HepG2 (cell line): ENCODE data around the gene CGB8. TPM values are rescaled to one million over a fixed set of nuclear protein-coding genes. Genes with fewer than 3 reads are reported as not detected.

Source experiments
- BRF2 ChIP-seq: sonication (generic); formaldehyde crosslinking; IDR thresholded peaks from 2 replicates; pipeline ENCODE4 v1.8.1; 2022; ENCODE audit warnings: mild to moderate bottlenecking, missing genetic modification reagents
- ETS1 ChIP-seq: sonication (generic); formaldehyde crosslinking; IDR thresholded peaks from 2 replicates; pipeline ENCODE4 v1.4.0; 2020; ENCODE audit warnings: missing genetic modification reagents
- FOXC1 ChIP-seq: sonication (generic); formaldehyde crosslinking; IDR thresholded peaks from 2 replicates; pipeline ENCODE4 v1.8.0; 2022; ENCODE audit warnings: mild to moderate bottlenecking, missing genetic modification reagents, borderline replicate concordance
- HMGA1 ChIP-seq: sonication (generic); formaldehyde crosslinking; conservative IDR thresholded peaks from 2 replicates; pipeline ENCODE4 v1.4.0; 2020; ENCODE audit warnings: missing genetic modification reagents
- IRX3 ChIP-seq: sonication (generic); formaldehyde crosslinking; IDR thresholded peaks from 2 replicates; pipeline ENCODE4 v1.8.1; 2023; ENCODE audit warnings: mild to moderate bottlenecking, low read depth, missing genetic modification reagents, borderline replicate concordance
- MTERF4 ChIP-seq: sonication (generic); formaldehyde crosslinking; IDR thresholded peaks from 2 replicates; pipeline ENCODE4 v1.8.0; 2023; ENCODE audit warnings: mild to moderate bottlenecking, missing genetic modification reagents
- PCBP1 ChIP-seq: fragments of 200-400 bp; formaldehyde crosslinking; IDR thresholded peaks from 2 replicates; pipeline ENCODE4 v1.6.1; 2017; ENCODE audit warnings: mild to moderate bottlenecking, low read depth, low read length, borderline replicate concordance
- RBFOX2 ChIP-seq: fragments of 200-400 bp; formaldehyde crosslinking; IDR thresholded peaks from 2 replicates; pipeline ENCODE4 v1.6.1; 2017; ENCODE audit warnings: low read depth, mild to moderate bottlenecking, low read length
- RERE ChIP-seq: IDR thresholded peaks from 2 replicates; pipeline ENCODE4 v1.6.1; 2016; ENCODE audit warnings: low read depth, missing genetic modification reagents, missing compliant biosample characterization
- SATB2 ChIP-seq: sonication (generic); formaldehyde crosslinking; IDR thresholded peaks from 2 replicates; pipeline ENCODE4 v1.5.0; 2020; ENCODE audit warnings: missing genetic modification reagents
- TMF1 ChIP-seq: sonication (generic); formaldehyde crosslinking; IDR thresholded peaks from 2 replicates; pipeline ENCODE4 v1.8.1; 2022; ENCODE audit warnings: low read depth, missing genetic modification reagents
- ZBTB4 ChIP-seq: sonication (generic); formaldehyde crosslinking; IDR thresholded peaks from 2 replicates; pipeline ENCODE4 v1.4.0; 2020; ENCODE audit warnings: missing genetic modification reagents, mild to moderate bottlenecking, borderline replicate concordance
- polyA plus RNA-seq, 8 experiments: library from polyadenylated mRNA; depleted of rRNA in 3 of 8; stranded (reverse) in 7 of 8; unstranded in 1 of 8; fragments of >200 nt; fragmentation: Illumina TruSeq in 4 of 8; extraction: Trizol in 4 of 8; gene quantifications; 2 replicates each; pipeline versions ENCODE4 v1.2.1 to v1.2.3, GENCODE V29; 2011 to 2016; ENCODE audit warnings: low read depth in 4 of 8, missing spikeins in 1 of 8, mixed read lengths in 1 of 8; ENCODE audit not compliant: insufficient read depth in 1 of 8
- total RNA-seq, 5 experiments: library from RNA; depleted of rRNA; stranded (reverse); fragments of >200 nt; fragmentation: Illumina TruSeq; extraction: Trizol; gene quantifications; 2 replicates each; pipeline ENCODE4 v1.2.3, GENCODE V29; 2016; ENCODE audit warnings: low read depth in 1 of 5

CGB8 gene
- total and polyA plus RNA-seq, 2 of the 13 experiments (the other 11 are each of a cell fraction or from before 2014, with no cell fraction given), result not detected

GRCh38 chr19:49085020-49085867, 36.3 kb upstream of the CGB8 start, which contains the start of gene SNRNP70 (continued):
- TF ChIP-seq RERE (CRISPR knock-in tag), result 0 out of 2 replicates have a peak, but pooled peaks have one; percentile 31
- TF ChIP-seq IRX3 (CRISPR knock-in tag), result no peak
- peak; percentile 82; the same call in 1 of the 2 replicates for TF ChIP-seq FOXC1 (CRISPR knock-in tag)
- TF ChIP-seq HMGA1 (CRISPR knock-in tag), result no peak
- TF ChIP-seq BRF2 (CRISPR knock-in tag), result 0 out of 2 replicates have a peak, but pooled peaks have one; percentile 47
- TF ChIP-seq MTERF4, result no peak
- peak; percentile 100 for TF ChIP-seq RBFOX2
- 0 out of 2 replicates have a peak, but pooled peaks have one; percentile 39 for TF ChIP-seq SATB2 (CRISPR knock-in tag)
- TF ChIP-seq ETS1, result peak; percentile 90
- peak; percentile 95 for TF ChIP-seq PCBP1
- TF ChIP-seq ZBTB4 (CRISPR knock-in tag), result no peak
- peak; percentile 66; the same call in 1 of the 2 replicates for TF ChIP-seq TMF1 (CRISPR knock-in tag)
